ENCODE data around the gene RAI1.
A peak's percentile ranks its signal among the peaks of the same experiment; 100 is the strongest.

The RAI1 gene

GRCh38 chr17:17836250-17836817 lies 155.1 kb downstream of the RAI1 start:
- peak; percentile 95 to 96 for DNase-seq

- peak; percentile 39 to 41 for DNase-seq
These were observed 155.6 kb downstream of the RAI1 start, which contains the start of gene SREBF1 for GRCh38 chr17:17836818-17837379. Gene SREBF1, minus strand, starts transcription at chr17:17836986. Its CDS starts 169 bp downstream, at chr17:17836817.

- no peak for DNase-seq
These were observed 156.1 kb downstream of the RAI1 start for GRCh38 chr17:17837380-17837821.

GRCh38 chr17:17837966-17838962 lies 157.0 kb downstream of the RAI1 start:
- no peak for DNase-seq

GRCh38 chr17:17839791-17840707 lies 158.8 kb downstream of the RAI1 start:
- peak; percentile 66 to 67 for DNase-seq

- no peak for DNase-seq
These were observed 159.7 kb downstream of the RAI1 start for GRCh38 chr17:17840751-17841591.

- no peak for DNase-seq
These were observed 160.4 kb downstream of the RAI1 start for GRCh38 chr17:17841601-17842025.

GRCh38 chr17:17842111-17842876 lies 161.0 kb downstream of the RAI1 start:
- no peak for DNase-seq

GRCh38 chr17:17843096-17843495 lies 161.8 kb downstream of the RAI1 start:
- DNase-seq: no peak

GRCh38 chr17:17844079-17844478 lies 162.8 kb downstream of the RAI1 start:
- no peak for DNase-seq

GRCh38 chr17:17844500-17844899 lies 163.2 kb downstream of the RAI1 start:
- DNase-seq: no peak

- DNase-seq: no peak
These were observed 164.0 kb downstream of the RAI1 start for GRCh38 chr17:17845046-17845775.

- no peak for DNase-seq
These were observed 164.7 kb downstream of the RAI1 start for GRCh38 chr17:17846003-17846402.

- DNase-seq: no peak
These were observed 165.4 kb downstream of the RAI1 start for GRCh38 chr17:17846645-17847044.

- DNase-seq: no peak
These were observed 165.9 kb downstream of the RAI1 start for GRCh38 chr17:17847118-17847689.

- no peak for DNase-seq
These were observed 166.5 kb downstream of the RAI1 start for GRCh38 chr17:17847726-17848125.

- no peak for DNase-seq
These were observed 167.2 kb downstream of the RAI1 start for GRCh38 chr17:17848311-17849082.

- peak; percentile 81 to 85 for DNase-seq
These were observed 168.0 kb downstream of the RAI1 start for GRCh38 chr17:17849147-17849820.

All from activated CD4-positive, alpha-beta T cell treated with anti-CD3 and anti-CD28 coated beads, Interleukin-2, amount 50 U/mL, for 4 hours (primary cell).